Vagina (tissue), 2 donors: ENCODE results near the gene ENOX2. TPM values are rescaled to one million over a fixed set of nuclear protein-coding genes. Genes with fewer than 3 reads are reported as not detected.

Source experiments
- DNase-seq, 2 donors: peaks; one replicate each; pipeline ENCODE4 v3.0.0-alpha.2; 2017; ENCODE audit errors: extremely low spot score in 2 of 2
- H3K27ac ChIP-seq: fragments of 200-600 bp; sonication (generic); one replicate; pipeline ENCODE4 v1.5.1; 2019
- H3K27me3 ChIP-seq: fragments of 200-600 bp; sonication (generic); one replicate; pipeline ENCODE4 v1.5.1; 2019
- H3K36me3 ChIP-seq, 2 donors: fragments of 200-600 bp; sonication (generic); one replicate each; pipeline ENCODE4 v1.5.1; 2017 to 2019
- H3K4me1 ChIP-seq: fragments of 200-600 bp; sonication (generic); one replicate; pipeline ENCODE4 v1.5.1; 2019
- H3K4me3 ChIP-seq, 2 donors: fragments of 200-600 bp; sonication (generic); 1 replicate in 1 of 2; 2 replicates in 1 of 2; pipeline ENCODE4 v1.5.1; 2016 to 2019
- H3K9me3 ChIP-seq: fragments of 200-600 bp; sonication (generic); one replicate; pipeline ENCODE4 v1.5.1; 2019
- CTCF ChIP-seq, 3 experiments: fragments of 450-650 bp in 2 of 3; fragments of 200-600 bp in 1 of 3; sonication (generic) in 1 of 3; IDR thresholded peaks; one replicate each; pipeline ENCODE4 v1.5.1; 2017 to 2019; ENCODE audit warnings: antibody characterized with exemption in 3 of 3, mild to moderate bottlenecking in 2 of 3, moderate library complexity in 2 of 3
- POLR2A ChIP-seq, 2 donors: fragments of 450-650 bp; IDR thresholded peaks; one replicate each; pipeline ENCODE4 v1.6.1; 2017; ENCODE audit warnings: antibody characterized with exemption in 2 of 2, mild to moderate bottlenecking in 2 of 2, moderate library complexity in 2 of 2
- POLR2AphosphoS5 ChIP-seq, 2 donors: sonication (generic); formaldehyde crosslinking; IDR thresholded peaks; one replicate each; pipeline ENCODE4 v1.9.0; 2017; ENCODE audit warnings: antibody characterized with exemption in 2 of 2, mild to moderate bottlenecking in 2 of 2, low read depth in 1 of 2; ENCODE audit not compliant: insufficient read depth in 1 of 2
- intact Hi-C: fragments of 100-400 bp; cut with DNase I; formaldehyde crosslinking; loops from one replicate; pipeline ENCODE4 v1.15.1; 2023
- total RNA-seq: library from RNA; depleted of rRNA; stranded (reverse); fragments of >200 nt; gene quantifications from one replicate; pipeline ENCODE4 v1.2.3, GENCODE V29; 2016

The ENOX2 gene
- total RNA-seq, 1 donor from 2014 or later = 8.8 TPM

GRCh38 chrX:130738638-130739195 is 164.3 kb downstream of the ENOX2 start:
- DNase-seq = no peak
- intact Hi-C loops = no loop called here
- Histone ChIP-seq H3K4me1 (no peaks in the 10 kb centered on the region), H3K27me3 (no peaks in the 10 kb centered on the region), H3K36me3 (no peaks in the 10 kb centered on the region), H3K9me3 (no peaks in the 10 kb centered on the region), H3K27ac (no peak overlapping the region), H3K4me3 (no peak overlapping the region)
- no peak for TF ChIP-seq CTCF (IDR thresholded peaks at IDR 0.05)
- no peak for TF ChIP-seq POLR2AphosphoS5 (IDR thresholded peaks at IDR 0.05; ENCODE audit: insufficient read depth in 1 of 2, low read depth in 1 of 2)
- TF ChIP-seq POLR2A (IDR thresholded peaks at IDR 0.05) = no peak

- no peaks in the 10 kb centered on the region for H3K4me1 ChIP-seq
- DNase-seq = no peak
- H3K4me3 ChIP-seq = no peak overlapping the region
- H3K27ac ChIP-seq = no peak overlapping the region
- no peaks in the 10 kb centered on the region for H3K27me3 ChIP-seq
- TF ChIP-seq CTCF (IDR thresholded peaks at IDR 0.05) = no peak
- no peak for TF ChIP-seq POLR2A (IDR thresholded peaks at IDR 0.05)
- TF ChIP-seq POLR2AphosphoS5 (IDR thresholded peaks at IDR 0.05; ENCODE audit: insufficient read depth in 1 of 2, low read depth in 1 of 2) = no peak
- intact Hi-C loops = no loop called here
- peaks cover 5% of the 10 kb centered on the region for H3K9me3 ChIP-seq
- H3K36me3 ChIP-seq = no peaks in the 10 kb centered on the region
Observed at GRCh38 chrX:130734713-130735112, 168.3 kb downstream of the ENOX2 start.

- Histone ChIP-seq H3K27me3 (no peaks in the 10 kb centered on the region), H3K4me3 (no peak overlapping the region), H3K4me1 (no peaks in the 10 kb centered on the region), H3K9me3 (peaks cover 8% of the 10 kb centered on the region), H3K27ac (no peak overlapping the region), H3K36me3 (no peaks in the 10 kb centered on the region)
- DNase-seq = no peak
- TF ChIP-seq POLR2AphosphoS5 (IDR thresholded peaks at IDR 0.05; ENCODE audit: insufficient read depth in 1 of 2, low read depth in 1 of 2) = no peak
- TF ChIP-seq POLR2A (IDR thresholded peaks at IDR 0.05) = no peak
- no peak for TF ChIP-seq CTCF (IDR thresholded peaks at IDR 0.05)
- intact Hi-C loops = no loop called here
Observed at GRCh38 chrX:130728208-130728607, 174.8 kb downstream of the ENOX2 start.

GRCh38 chrX:130726661-130727060 is 176.3 kb downstream of the ENOX2 start:
- TF ChIP-seq CTCF (IDR thresholded peaks at IDR 0.05) = no peak
- no peak for TF ChIP-seq POLR2A (IDR thresholded peaks at IDR 0.05)
- TF ChIP-seq POLR2AphosphoS5 (IDR thresholded peaks at IDR 0.05; ENCODE audit: insufficient read depth in 1 of 2, low read depth in 1 of 2) = no peak
- intact Hi-C loops = no loop called here
- no peaks in the 10 kb centered on the region for H3K27me3 ChIP-seq
- peaks cover 5% of the 10 kb centered on the region for H3K9me3 ChIP-seq
- H3K27ac ChIP-seq = no peak overlapping the region
- H3K4me1 ChIP-seq = no peaks in the 10 kb centered on the region
- H3K36me3 ChIP-seq = no peaks in the 10 kb centered on the region
- no peak for DNase-seq
- H3K4me3 ChIP-seq = no peak overlapping the region

- H3K36me3 ChIP-seq = no peaks in the 10 kb centered on the region
- DNase-seq = no peak
- no peak overlapping the region for H3K4me3 ChIP-seq
- H3K27me3 ChIP-seq = no peaks in the 10 kb centered on the region
- intact Hi-C loops = no loop called here
- no peaks in the 10 kb centered on the region for H3K4me1 ChIP-seq
- H3K9me3 ChIP-seq = peaks cover 4% of the 10 kb centered on the region
- TF ChIP-seq POLR2A (IDR thresholded peaks at IDR 0.05) (no peak), CTCF (IDR thresholded peaks at IDR 0.05) (no peak), POLR2AphosphoS5 (IDR thresholded peaks at IDR 0.05; ENCODE audit: insufficient read depth in 1 of 2, low read depth in 1 of 2) (no peak)
- no peak overlapping the region for H3K27ac ChIP-seq
Observed at GRCh38 chrX:130725519-130725918, 177.5 kb downstream of the ENOX2 start.
